SJSA1 (cell line): Measurements from ENCODE around the gene PNPLA2. TPM values are rescaled to one million over a fixed set of nuclear protein-coding genes. Genes with fewer than 3 reads are reported as not detected.

Experiments used
- DNase-seq, 2 experiments: peaks; one replicate each; pipeline ENCODE4 v3.0.0-alpha.2; 2015 to 2020; ENCODE audit warnings: low spot score in 2 of 2, low read depth in 1 of 2
- H3K27ac ChIP-seq: fragments of 250-450 bp; sonication (Bioruptor Pico); 2 replicates; pipeline ENCODE4 v1.5.1; 2020; ENCODE audit warnings: mild to moderate bottlenecking, moderate library complexity
- H3K27me3 ChIP-seq: fragments of 250-450 bp; sonication (Bioruptor Pico); replicated peaks from 2 replicates; pipeline ENCODE4 v1.5.1; 2020; ENCODE audit warnings: mild to moderate bottlenecking, moderate library complexity
- H3K36me3 ChIP-seq: fragments of 250-450 bp; sonication (Bioruptor Pico); 2 replicates; pipeline ENCODE4 v1.5.1; 2020; ENCODE audit warnings: mild to moderate bottlenecking
- H3K4me1 ChIP-seq: fragments of 250-450 bp; sonication (Bioruptor Pico); replicated peaks from 2 replicates; pipeline ENCODE4 v1.6.1; 2021; ENCODE audit warnings: mild to moderate bottlenecking
- H3K4me3 ChIP-seq: fragments of 250-450 bp; sonication (Bioruptor Pico); 2 replicates; pipeline ENCODE4 v1.5.1; 2020; ENCODE audit warnings: mild to moderate bottlenecking
- H3K9me3 ChIP-seq: fragments of 250-450 bp; sonication (Bioruptor Pico); replicated peaks from 2 replicates; pipeline ENCODE4 v1.5.1; 2020; ENCODE audit warnings: mild to moderate bottlenecking
- total RNA-seq: library from RNA; depleted of rRNA; stranded (reverse); fragments of >200 nt; shearing (Covaris generic); gene quantifications from 2 replicates; pipeline ENCODE4 v1.2.3, GENCODE V29; 2014; rRNA removed

The PNPLA2 gene
- total RNA-seq = 5.0 and 9.8 TPM in 2 replicates

- Histone ChIP-seq H3K4me1 (peaks cover 22% of the 10 kb centered on the region), H3K36me3 (peaks cover 2% of the 10 kb centered on the region), H3K27me3 (no peaks in the 10 kb centered on the region), H3K27ac (peak within 1 kb of the TSS; percentile 56; the same call in 1 of the 2 replicates), H3K4me3 (peak within 1 kb of the TSS; percentile 91), H3K9me3 (no peaks in the 10 kb centered on the region)
- DNase-seq = no peak
These were observed at the start of gene PNPLA2 for GRCh38 chr11:818396-819128. Gene PNPLA2, plus strand, starts transcription at chr11:818914. Its CDS starts 805 bp downstream, at chr11:819719.

- Histone ChIP-seq H3K4me1 (no peaks in the 10 kb centered on the region), H3K27me3 (no peaks in the 10 kb centered on the region), H3K27ac (no peak overlapping the region), H3K4me3 (no peak overlapping the region), H3K36me3 (peaks cover 21% of the 10 kb centered on the region), H3K9me3 (no peaks in the 10 kb centered on the region)
- DNase-seq = no peak
These were observed 48.6 kb upstream of the PNPLA2 start for GRCh38 chr11:769887-770641.

- Histone ChIP-seq H3K4me3 (no peak overlapping the region), H3K27ac (no peak overlapping the region), H3K9me3 (no peaks in the 10 kb centered on the region), H3K36me3 (peaks cover 14% of the 10 kb centered on the region), H3K4me1 (0 out of 2 replicates have a peak, but pooled peaks cover 4% of the 10 kb centered on the region), H3K27me3 (no peaks in the 10 kb centered on the region)
- DNase-seq = peak in 1 of 2 experiments; percentile 26
These were observed 47.8 kb upstream of the PNPLA2 start for GRCh38 chr11:770642-771616.

GRCh38 chr11:771617-772204 lies 47.0 kb upstream of the PNPLA2 start:
- H3K36me3 ChIP-seq = peaks cover 12% of the 10 kb centered on the region
- peak in 1 of 2 experiments; percentile 28 for DNase-seq
- H3K4me1 ChIP-seq = 0 out of 2 replicates have a peak, but pooled peaks cover 4% of the 10 kb centered on the region
- H3K9me3 ChIP-seq = no peaks in the 10 kb centered on the region
- H3K4me3 ChIP-seq = no peak overlapping the region
- H3K27ac ChIP-seq = no peak overlapping the region
- H3K27me3 ChIP-seq = no peaks in the 10 kb centered on the region

- Histone ChIP-seq H3K27ac (no peak overlapping the region), H3K9me3 (no peaks in the 10 kb centered on the region), H3K4me1 (0 out of 2 replicates have a peak, but pooled peaks cover 4% of the 10 kb centered on the region), H3K4me3 (no peak overlapping the region), H3K36me3 (peaks cover 12% of the 10 kb centered on the region), H3K27me3 (no peaks in the 10 kb centered on the region)
- DNase-seq = peak in 1 of 2 experiments; percentile 25
These were observed 46.0 kb upstream of the PNPLA2 start for GRCh38 chr11:772429-773390.

GRCh38 chr11:773425-773824 lies 45.3 kb upstream of the PNPLA2 start:
- peaks cover 8% of the 10 kb centered on the region for H3K4me1 ChIP-seq
- H3K4me3 ChIP-seq = no peak overlapping the region
- no peak overlapping the region for H3K27ac ChIP-seq
- no peak for DNase-seq
- H3K9me3 ChIP-seq = no peaks in the 10 kb centered on the region
- no peaks in the 10 kb centered on the region for H3K27me3 ChIP-seq
- H3K36me3 ChIP-seq = peaks cover 12% of the 10 kb centered on the region

GRCh38 chr11:773830-774229 lies 44.9 kb upstream of the PNPLA2 start:
- Histone ChIP-seq H3K4me1 (peaks cover 9% of the 10 kb centered on the region), H3K27ac (no peak overlapping the region), H3K36me3 (peaks cover 12% of the 10 kb centered on the region), H3K9me3 (no peaks in the 10 kb centered on the region), H3K27me3 (no peaks in the 10 kb centered on the region), H3K4me3 (no peak overlapping the region)
- no peak for DNase-seq

GRCh38 chr11:774873-775592 lies 43.7 kb upstream of the PNPLA2 start:
- DNase-seq = peak in 1 of 2 experiments; percentile 37
- peaks cover 15% of the 10 kb centered on the region for H3K36me3 ChIP-seq
- no peak overlapping the region for H3K27ac ChIP-seq
- no peak overlapping the region for H3K4me3 ChIP-seq
- H3K9me3 ChIP-seq = no peaks in the 10 kb centered on the region
- peaks cover 9% of the 10 kb centered on the region for H3K4me1 ChIP-seq
- H3K27me3 ChIP-seq = no peaks in the 10 kb centered on the region

- peaks cover 6% of the 10 kb centered on the region for H3K36me3 ChIP-seq
- H3K27ac ChIP-seq = no peak overlapping the region
- H3K4me3 ChIP-seq = peak overlapping the region; percentile 87
- no peak for DNase-seq
- no peaks in the 10 kb centered on the region for H3K27me3 ChIP-seq
- peaks cover 9% of the 10 kb centered on the region for H3K4me1 ChIP-seq
- H3K9me3 ChIP-seq = no peaks in the 10 kb centered on the region
These were observed 42.5 kb upstream of the PNPLA2 start for GRCh38 chr11:776263-776560.

GRCh38 chr11:776561-777287 lies 42.0 kb upstream of the PNPLA2 start:
- H3K27ac ChIP-seq = peak overlapping the region; percentile 68
- H3K9me3 ChIP-seq = no peaks in the 10 kb centered on the region
- no peak for DNase-seq
- H3K27me3 ChIP-seq = no peaks in the 10 kb centered on the region
- H3K4me3 ChIP-seq = peak overlapping the region; percentile 87
- H3K4me1 ChIP-seq = peaks cover 9% of the 10 kb centered on the region
- H3K36me3 ChIP-seq = peaks cover 6% of the 10 kb centered on the region
